ENCODE measurements around the gene TXNDC15. TPM values are rescaled to one million over a fixed set of nuclear protein-coding genes. Genes with fewer than 3 reads are reported as not detected.

Gene TXNDC15
- total and polyA plus RNA-seq, 2 of the 13 experiments (the other 11 are each of a cell fraction or from before 2014, with no cell fraction given) = 22.2 to 49.9 TPM

- no peak for TF ChIP-seq ZBTB40 (IDR thresholded peaks at IDR 0.05)
- TF ChIP-seq ZBTB40 (CRISPR knock-in tag; IDR thresholded peaks at IDR 0.05) = 0 out of 2 replicates have a peak, but pooled peaks have one; percentile 58
- peak; percentile 66 for TF ChIP-seq ATF2 (CRISPR knock-in tag; IDR thresholded peaks at IDR 0.05)
- TF ChIP-seq FOXM1 (CRISPR knock-in tag; IDR thresholded peaks at IDR 0.05) = no peak
- TF ChIP-seq TBX2 (CRISPR knock-in tag; IDR thresholded peaks at IDR 0.05; ENCODE audit: borderline replicate concordance) = peak; percentile 71
- no peak; the same call in 1 of the 2 replicates for TF ChIP-seq HMGXB3 (CRISPR knock-in tag; IDR thresholded peaks at IDR 0.05; ENCODE audit: borderline replicate concordance)
- TF ChIP-seq RNF2 (conservative IDR thresholded peaks at IDR 0.05; ENCODE audit: low read depth) = peak; percentile 71; the same call in 1 of the 2 replicates
- TF ChIP-seq ZNF282 (IDR thresholded peaks at IDR 0.05; ENCODE audit: partially characterized antibody) = no peak
- no peak for TF ChIP-seq TSC22D2 (CRISPR knock-in tag; IDR thresholded peaks at IDR 0.05; ENCODE audit: borderline replicate concordance)
- TF ChIP-seq THAP11 (CRISPR knock-in tag; IDR thresholded peaks at IDR 0.05) = peak; percentile 88
- peak; percentile 55; the same call in 1 of the 2 replicates for TF ChIP-seq HIC2 (CRISPR knock-in tag; IDR thresholded peaks at IDR 0.05; ENCODE audit: low read depth)
These were observed 28.1 kb upstream of the TXNDC15 start, which contains the start of gene C5orf24 (continued) for GRCh38 chr5:134845852-134846640.

Measured in HepG2 (cell line).